HepG2 (cell line): Measurements from ENCODE around the gene SCYL1. TPM values are rescaled to one million over a fixed set of nuclear protein-coding genes. Genes with fewer than 3 reads are reported as not detected.

Source experiments
- ATAC-seq: fragments of 200-7000 bp; cut with Tn5 transposase; 3 replicates; pipeline ENCODE4 v1.9.1; 2020; ENCODE audit warnings: mild to moderate bottlenecking, moderate library complexity
- BruUV-seq: library from RNA; stranded (reverse); fragments of 400-500 nt; replicated peaks from 2 replicates; lab custom pipeline; 2021; lab: Mats Ljungman, UMichigan
- CTCF ChIA-PET: fragments of 300-600 bp; formaldehyde crosslinking; extraction: SDS; loops from one replicate; lab custom pipeline; 2021; ENCODE audit warnings: low total read pairs, inconsistent platforms, low intra/inter-chr PET ratio; lab: Yijun Ruan, JAX
- POLR2A ChIA-PET: fragments of 350-600 bp; sonication (Branson Sonifier 250); formaldehyde crosslinking; loops from one replicate; lab custom pipeline; 2020; ENCODE audit warnings: antibody characterized with exemption, inconsistent platforms; lab: Yijun Ruan, JAX
- DNase-seq: peaks from one replicate; pipeline ENCODE4 v3.0.0-alpha.2; 2015; ENCODE audit warnings: low spot score
- FAIRE-seq: peaks from 3 replicates; lab custom pipeline; 2011; peaks lifted over from hg19 to GRCh38; lab: Jason Lieb, UNC
- H2AFZ ChIP-seq: one replicate; pipeline ENCODE4 v1.6.1; 2011; ENCODE audit warnings: low read length, inconsistent platforms
- H3K27ac ChIP-seq: fragments of 300-600 bp; 3 replicates; pipeline ENCODE4 v1.8.0; 2011; ENCODE audit warnings: mixed run types, mild to moderate bottlenecking, mixed read lengths, low read length, inconsistent platforms; ENCODE audit not compliant: insufficient read depth; ENCODE audit errors: extremely low read length
- H3K27me3 ChIP-seq, 2 experiments: fragments of 200-600 bp in 1 of 2; 2 replicates in 1 of 2; 3 replicates in 1 of 2; pipeline versions ENCODE4 v1.6.0 to v1.8.0; 2011; ENCODE audit warnings: low read length in 2 of 2, mild to moderate bottlenecking in 2 of 2, moderate library complexity in 2 of 2, inconsistent platforms in 1 of 2; ENCODE audit not compliant: insufficient read depth in 2 of 2, control insufficient read depth in 1 of 2
- H3K36me3 ChIP-seq, 2 experiments: fragments of 200-600 bp in 1 of 2; replicated peaks in 1 of 2; 2 replicates in 1 of 2; 3 replicates in 1 of 2; pipeline versions ENCODE4 v1.5.1 to v1.8.0; 2011; ENCODE audit warnings: low read length in 2 of 2, inconsistent platforms in 1 of 2; ENCODE audit not compliant: insufficient read depth in 2 of 2, control insufficient read depth in 1 of 2
- H3K4me1 ChIP-seq: 2 replicates; pipeline ENCODE4 v1.5.1; 2012; ENCODE audit warnings: low read length, inconsistent platforms; ENCODE audit not compliant: insufficient read depth
- H3K4me2 ChIP-seq: 2 replicates; pipeline ENCODE4 v1.6.0; 2011; ENCODE audit warnings: low read depth, low read length, inconsistent platforms
- H3K4me3 ChIP-seq, 3 experiments: fragments of 200-600 bp in 1 of 3; sonication (generic), shearing (Covaris generic) in 1 of 3; replicated peaks in 1 of 3; 2 replicates each; pipeline ENCODE4 v1.5.1; 2011 to 2016; ENCODE audit warnings: low read length in 3 of 3, inconsistent platforms in 2 of 3, low read depth in 2 of 3, mild to moderate bottlenecking in 2 of 3, control low read depth in 1 of 3, mixed read lengths in 1 of 3; ENCODE audit not compliant: insufficient read depth in 1 of 3
- H3K79me2 ChIP-seq: one replicate; pipeline ENCODE4 v1.6.1; 2011; ENCODE audit warnings: low read length, inconsistent platforms; ENCODE audit not compliant: insufficient read depth
- H3K9ac ChIP-seq: 2 replicates; pipeline ENCODE4 v1.6.0; 2011; ENCODE audit warnings: mild to moderate bottlenecking, low read depth, low read length, inconsistent platforms; ENCODE audit not compliant: insufficient read depth
- H3K9me3 ChIP-seq: 2 replicates; pipeline ENCODE4 v1.5.1; 2012; ENCODE audit warnings: mild to moderate bottlenecking, low read length
- H4K20me1 ChIP-seq: 2 replicates; pipeline ENCODE4 v1.6.0; 2011; ENCODE audit warnings: inconsistent platforms, mild to moderate bottlenecking, low read length, moderate library complexity; ENCODE audit not compliant: insufficient read depth
- SOX6 ChIP-seq, 2 experiments: fragments of 450-650 bp in 1 of 2; sonication (generic) in 1 of 2; formaldehyde crosslinking in 1 of 2; IDR thresholded peaks; 2 replicates each; pipeline versions ENCODE4 v1.4.0 to v1.6.1; 2017 to 2020; ENCODE audit warnings: antibody characterized with exemption in 1 of 2, mild to moderate bottlenecking in 1 of 2, missing genetic modification reagents in 1 of 2
- TBX3 ChIP-seq: fragments of 450-650 bp; IDR thresholded peaks from 2 replicates; pipeline ENCODE4 v1.6.1; 2017; ENCODE audit warnings: antibody characterized with exemption, mild to moderate bottlenecking, inconsistent platforms, borderline replicate concordance
- TGIF2 ChIP-seq: IDR thresholded peaks from 2 replicates; pipeline ENCODE4 v1.6.1; 2016; ENCODE audit warnings: control low read depth, missing compliant biosample characterization
- ZNF850 ChIP-seq: sonication (generic); formaldehyde crosslinking; conservative IDR thresholded peaks from 2 replicates; pipeline ENCODE4 v1.9.0; 2021; ENCODE audit warnings: mild to moderate bottlenecking, missing genetic modification reagents
- WGBS: methylation state at CpG from one replicate; pipeline ENCODE4 v1.1.6; 2017; ENCODE audit warnings: low lambda C conversion rate; 5-methylcytosine and 5-hydroxymethylcytosine counted together
- in situ Hi-C: cut with HindIII; loops from 2 replicates; pipeline ENCODE4 v1.10.0; 2017; ENCODE audit warnings: low pct_unique_long_range_greater_than_20kb; ENCODE audit not compliant: extremely low pct_ligation_motif_present
- intact Hi-C: fragments of 100-400 bp; cut with micrococcal nuclease; formaldehyde crosslinking; loops from one replicate; pipeline ENCODE4 v1.10.0; 2022; ENCODE audit not compliant: unreplicated experiment
- polyA plus RNA-seq, 8 experiments: library from polyadenylated mRNA; depleted of rRNA in 3 of 8; stranded (reverse) in 7 of 8; unstranded in 1 of 8; fragments of >200 nt; fragmentation: Illumina TruSeq in 4 of 8; extraction: Trizol in 4 of 8; gene quantifications; 2 replicates each; pipeline versions ENCODE4 v1.2.1 to v1.2.3, GENCODE V29; 2011 to 2016; ENCODE audit warnings: low read depth in 4 of 8, missing spikeins in 1 of 8, mixed read lengths in 1 of 8; ENCODE audit not compliant: insufficient read depth in 1 of 8
- total RNA-seq, 5 experiments: library from RNA; depleted of rRNA; stranded (reverse); fragments of >200 nt; fragmentation: Illumina TruSeq; extraction: Trizol; gene quantifications; 2 replicates each; pipeline ENCODE4 v1.2.3, GENCODE V29; 2016; ENCODE audit warnings: low read depth in 1 of 5
- TF ChIP-seq, protein P1 (sequence below): sonication (generic); formaldehyde crosslinking; IDR thresholded peaks from 2 replicates; pipeline ENCODE4 v1.4.0; 2020; ENCODE audit warnings: missing genetic modification reagents

SCYL1 gene
- total and polyA plus RNA-seq, 2 of the 13 experiments (the other 11 are each of a cell fraction or from before 2014, with no cell fraction given) = 65.9 to 103 TPM

DNA sequence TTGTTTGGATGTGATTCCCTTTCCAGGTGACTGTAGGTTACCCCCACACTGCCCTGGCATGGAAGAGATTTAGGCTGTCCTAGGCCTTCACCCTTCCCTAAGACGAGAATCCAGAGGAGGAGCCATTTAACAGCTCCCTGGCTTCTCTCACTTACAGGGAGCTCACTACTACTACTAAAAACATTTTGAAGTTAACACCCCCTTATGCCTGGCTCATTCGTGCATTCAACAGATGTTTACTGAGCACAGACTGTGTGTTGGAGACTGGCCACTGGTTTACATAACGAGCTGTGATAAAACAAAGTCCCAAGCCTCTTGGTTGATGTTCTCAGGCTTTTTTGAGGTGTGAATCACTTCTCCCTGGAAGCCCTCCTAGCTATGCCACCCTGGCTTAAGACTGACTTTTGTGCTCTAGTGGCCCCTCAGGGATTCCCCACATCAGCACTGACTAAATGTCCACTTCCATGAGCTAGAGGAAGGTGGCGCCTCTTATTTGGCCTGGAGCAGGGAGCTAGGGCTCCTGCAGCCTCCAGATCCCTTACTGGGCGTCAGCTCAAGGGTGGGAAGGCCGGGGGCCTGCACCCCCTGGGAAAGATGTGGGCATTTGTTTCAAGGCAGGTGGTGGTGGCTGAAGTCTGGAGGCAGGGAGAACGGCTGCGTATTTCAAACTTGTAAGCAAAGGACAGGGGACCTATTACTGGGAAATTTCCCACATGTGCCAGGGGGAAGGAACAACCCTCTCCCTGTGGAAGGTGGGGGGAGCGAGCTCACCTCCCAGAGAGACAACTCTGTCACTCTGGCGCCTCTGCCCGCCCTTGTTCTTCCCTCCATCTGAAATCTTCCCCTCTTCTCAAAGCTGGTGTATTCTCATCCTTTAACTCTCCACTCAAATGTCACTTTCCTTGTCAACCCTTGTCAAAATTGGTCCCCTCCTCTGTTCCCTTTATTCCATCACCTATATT lies 45.4 kb upstream of the SCYL1 start (continued):
- no peak for TF ChIP-seq ZNF850 (CRISPR knock-in tag)
- TF ChIP-seq, protein P1, sequence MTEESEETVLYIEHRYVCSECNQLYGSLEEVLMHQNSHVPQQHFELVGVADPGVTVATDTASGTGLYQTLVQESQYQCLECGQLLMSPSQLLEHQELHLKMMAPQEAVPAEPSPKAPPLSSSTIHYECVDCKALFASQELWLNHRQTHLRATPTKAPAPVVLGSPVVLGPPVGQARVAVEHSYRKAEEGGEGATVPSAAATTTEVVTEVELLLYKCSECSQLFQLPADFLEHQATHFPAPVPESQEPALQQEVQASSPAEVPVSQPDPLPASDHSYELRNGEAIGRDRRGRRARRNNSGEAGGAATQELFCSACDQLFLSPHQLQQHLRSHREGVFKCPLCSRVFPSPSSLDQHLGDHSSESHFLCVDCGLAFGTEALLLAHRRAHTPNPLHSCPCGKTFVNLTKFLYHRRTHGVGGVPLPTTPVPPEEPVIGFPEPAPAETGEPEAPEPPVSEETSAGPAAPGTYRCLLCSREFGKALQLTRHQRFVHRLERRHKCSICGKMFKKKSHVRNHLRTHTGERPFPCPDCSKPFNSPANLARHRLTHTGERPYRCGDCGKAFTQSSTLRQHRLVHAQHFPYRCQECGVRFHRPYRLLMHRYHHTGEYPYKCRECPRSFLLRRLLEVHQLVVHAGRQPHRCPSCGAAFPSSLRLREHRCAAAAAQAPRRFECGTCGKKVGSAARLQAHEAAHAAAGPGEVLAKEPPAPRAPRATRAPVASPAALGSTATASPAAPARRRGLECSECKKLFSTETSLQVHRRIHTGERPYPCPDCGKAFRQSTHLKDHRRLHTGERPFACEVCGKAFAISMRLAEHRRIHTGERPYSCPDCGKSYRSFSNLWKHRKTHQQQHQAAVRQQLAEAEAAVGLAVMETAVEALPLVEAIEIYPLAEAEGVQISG (CRISPR knock-in tag) = 0 out of 2 replicates have a peak, but pooled peaks have one; percentile 3

DNA sequence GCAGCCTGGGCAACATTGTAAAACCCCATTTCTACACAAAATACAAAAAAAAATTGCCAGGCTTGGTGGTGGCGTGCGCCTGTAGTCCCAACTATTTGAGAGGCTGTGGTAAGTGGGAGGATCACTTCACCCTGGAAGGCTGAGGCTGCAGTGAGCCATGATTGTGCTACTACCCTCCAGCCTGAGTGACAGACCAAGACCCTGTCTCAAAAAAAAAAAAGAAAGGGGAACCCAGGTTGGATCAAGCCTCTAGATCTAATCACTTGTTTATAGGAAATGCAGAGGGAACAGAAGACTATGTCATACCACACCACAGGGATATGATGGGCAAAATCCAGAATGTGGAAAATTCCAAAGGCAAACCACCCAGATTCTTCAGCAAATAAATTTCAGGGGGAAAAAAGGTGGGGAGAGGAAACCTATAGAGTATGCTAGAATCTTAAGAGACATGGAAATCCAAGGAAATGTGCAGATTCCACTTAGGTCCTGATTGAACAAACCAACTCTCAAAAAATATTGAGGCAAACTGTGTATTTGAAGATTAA lies 42.5 kb upstream of the SCYL1 start:
- H3K27me3 ChIP-seq = no peaks in the 10 kb centered on the region
- no TSS peak for BruUV-seq
- POLR2A ChIA-PET = interaction anchor here (0.9 to 17.5 kb wide), 3 partner anchors 15 to 124 kb away, joined by 3 to 1590 read pairs (median 545); partner anchors contain the start of gene MALAT1
- no peak for FAIRE-seq
- no peaks in the 10 kb centered on the region for H4K20me1 ChIP-seq
- TF ChIP-seq TGIF2 (CRISPR knock-in tag) = no peak
- TF ChIP-seq TBX3 = no peak
- TF ChIP-seq SOX6 (IDR thresholded peaks at IDR 0.05) = no peak
- TF ChIP-seq SOX6 (CRISPR knock-in tag; IDR thresholded peaks at IDR 0.05) = no peak
- H3K27ac ChIP-seq = no peak overlapping the region
- peaks cover 79% of the 10 kb centered on the region for H3K4me1 ChIP-seq
- peaks cover 5% of the 10 kb centered on the region for H3K79me2 ChIP-seq
- in situ Hi-C loops (no loop called here), intact Hi-C loops (no loop called here)
- no peaks in the 10 kb centered on the region for H3K36me3 ChIP-seq
- DNase-seq = no peak
- H3K4me2 ChIP-seq = no peak overlapping the region
- CTCF ChIA-PET = no interaction called here
- no peak overlapping the region for H3K4me3 ChIP-seq
- H3K9ac ChIP-seq = no peak overlapping the region
- H3K9me3 ChIP-seq = no peaks in the 10 kb centered on the region
- ATAC-seq = no peak
- WGBS = 97% methylated on average over 2 of the region's 2 CpGs
- H2AFZ ChIP-seq = no peak overlapping the region
